Osteocyte (in vitro differentiated cells): ENCODE results near the gene TBK1. TPM values are rescaled to one million over a fixed set of nuclear protein-coding genes. Genes with fewer than 3 reads are reported as not detected.

Experiments used
- DNase-seq: peaks from one replicate; pipeline ENCODE4 v3.0.0; 2021; ENCODE audit warnings: mixed read lengths; ENCODE audit not compliant: unreplicated experiment; ENCODE audit errors: extremely low spot score
- H3K27ac Mint-ChIP-seq: one replicate; pipeline ENCODE4 v1.8.0; 2021; ENCODE audit warnings: mild to moderate bottlenecking, mixed read lengths; ENCODE audit not compliant: unreplicated experiment
- H3K27me3 Mint-ChIP-seq: one replicate; pipeline ENCODE4 v1.8.0; 2021; ENCODE audit warnings: mixed read lengths; ENCODE audit not compliant: unreplicated experiment
- H3K36me3 Mint-ChIP-seq: one replicate; pipeline ENCODE4 v1.8.0; 2021; ENCODE audit warnings: mixed read lengths; ENCODE audit not compliant: unreplicated experiment
- H3K4me1 Mint-ChIP-seq: one replicate; pipeline ENCODE4 v1.8.0; 2021; ENCODE audit warnings: mixed read lengths; ENCODE audit not compliant: unreplicated experiment
- H3K4me3 Mint-ChIP-seq: one replicate; pipeline ENCODE4 v1.8.0; 2021; ENCODE audit warnings: mild to moderate bottlenecking, moderate library complexity, mixed read lengths; ENCODE audit not compliant: unreplicated experiment
- H3K9me3 Mint-ChIP-seq: one replicate; pipeline ENCODE4 v1.8.0; 2021; ENCODE audit warnings: mixed read lengths; ENCODE audit not compliant: unreplicated experiment
- CTCF ChIP-seq: fragments of 200-600 bp; sonication (generic); IDR thresholded peaks from 2 replicates; pipeline ENCODE4 v1.5.0; 2021; ENCODE audit warnings: antibody characterized with exemption, mild to moderate bottlenecking, moderate library complexity
- total RNA-seq: library from RNA; stranded (reverse); gene quantifications from 2 replicates; pipeline ENCODE4 v1.2.1, GENCODE V29; 2021

The TBK1 gene
- total RNA-seq, 1 donor from 2014 or later: 22.2 TPM

GRCh38 chr12:64450711-64451486, 1.0 kb upstream of the TBK1 start:
- Mint-ChIP-seq H3K27me3 (no peaks in the 10 kb centered on the region), H3K4me1 (peaks cover 35% of the 10 kb centered on the region), H3K9me3 (no peaks in the 10 kb centered on the region), H3K4me3 (peak overlapping the region; percentile 95), H3K36me3 (peaks cover 32% of the 10 kb centered on the region), H3K27ac (peak overlapping the region; percentile 95)
- no peak for TF ChIP-seq CTCF
- DNase-seq: no peak

- H3K4me3 Mint-ChIP-seq: peak overlapping the region; percentile 92
- H3K27ac Mint-ChIP-seq: peak overlapping the region; percentile 98
- no peak for DNase-seq
- no peaks in the 10 kb centered on the region for H3K9me3 Mint-ChIP-seq
- peaks cover 20% of the 10 kb centered on the region for H3K36me3 Mint-ChIP-seq
- H3K27me3 Mint-ChIP-seq: no peaks in the 10 kb centered on the region
- H3K4me1 Mint-ChIP-seq: peaks cover 38% of the 10 kb centered on the region
- TF ChIP-seq CTCF: no peak
Measured at GRCh38 chr12:64452559-64453329, 824 bp downstream of the TBK1 start.

GRCh38 chr12:64455506-64455905, 3.6 kb downstream of the TBK1 start:
- Mint-ChIP-seq H3K4me1 (peaks cover 45% of the 10 kb centered on the region), H3K36me3 (peaks cover 15% of the 10 kb centered on the region), H3K27ac (no peak overlapping the region), H3K9me3 (no peaks in the 10 kb centered on the region), H3K27me3 (no peaks in the 10 kb centered on the region), H3K4me3 (no peak overlapping the region)
- TF ChIP-seq CTCF: no peak
- DNase-seq: no peak

- no peak overlapping the region for H3K4me3 Mint-ChIP-seq
Measured at GRCh38 chr12:64456119-64456518, 4.2 kb downstream of the TBK1 start.

More at GRCh38 chr12:64456119-64456518, 4.2 kb downstream of the TBK1 start:
- DNase-seq: no peak
- Mint-ChIP-seq H3K27ac (peak overlapping the region; percentile 45), H3K9me3 (no peaks in the 10 kb centered on the region), H3K4me1 (peaks cover 39% of the 10 kb centered on the region), H3K27me3 (no peaks in the 10 kb centered on the region), H3K36me3 (peaks cover 17% of the 10 kb centered on the region)
- no peak for TF ChIP-seq CTCF
